WTC11 (cell line): ENCODE measurements around the gene CCL2.

Experiments used
- CREM ChIP-seq: sonication (generic); formaldehyde crosslinking; IDR thresholded peaks from 2 replicates; pipeline ENCODE4 v1.8.1; 2022; ENCODE audit warnings: mild to moderate bottlenecking, missing genetic modification reagents, moderate library complexity
- ELF4 ChIP-seq: sonication (generic); formaldehyde crosslinking; IDR thresholded peaks from 2 replicates; pipeline ENCODE4 v1.8.1; 2022; ENCODE audit warnings: low read depth, mild to moderate bottlenecking, moderate library complexity, missing genetic modification reagents
- FOXP1 ChIP-seq: sonication (generic); formaldehyde crosslinking; IDR thresholded peaks from 2 replicates; pipeline ENCODE4 v1.8.0; 2022; ENCODE audit warnings: missing genetic modification reagents, mild to moderate bottlenecking, moderate library complexity, borderline replicate concordance
- NFATC4 ChIP-seq: fragments of 250-450 bp; sonication (Bioruptor Pico); IDR thresholded peaks from 2 replicates; pipeline ENCODE4 v1.9.0; 2021; ENCODE audit warnings: mild to moderate bottlenecking
- NR2C2 ChIP-seq: sonication (generic); formaldehyde crosslinking; IDR thresholded peaks from 2 replicates; pipeline ENCODE4 v1.8.0; 2022; ENCODE audit warnings: mild to moderate bottlenecking, missing genetic modification reagents
- ZBTB21 ChIP-seq: sonication (generic); formaldehyde crosslinking; IDR thresholded peaks from 2 replicates; pipeline ENCODE4 v1.8.1; 2023; ENCODE audit warnings: mild to moderate bottlenecking, missing genetic modification reagents, borderline replicate concordance
- ZNF232 ChIP-seq: sonication (generic); formaldehyde crosslinking; IDR thresholded peaks from 2 replicates; pipeline ENCODE4 v1.8.0; 2022; ENCODE audit warnings: mild to moderate bottlenecking, missing genetic modification reagents
- TF ChIP-seq, protein P1 (sequence below): sonication (generic); formaldehyde crosslinking; conservative IDR thresholded peaks from 2 replicates; pipeline ENCODE4 v1.8.1; 2022; ENCODE audit warnings: mild to moderate bottlenecking, missing genetic modification reagents
- TF ChIP-seq, protein P2 (sequence below): fragments of 200-600 bp; IDR thresholded peaks from 2 replicates; pipeline ENCODE4 v1.8.0; 2022; ENCODE audit warnings: antibody characterized with exemption
- TF ChIP-seq, protein P3 (sequence below): sonication (generic); formaldehyde crosslinking; IDR thresholded peaks from 2 replicates; pipeline ENCODE4 v1.8.0; 2022; ENCODE audit warnings: mild to moderate bottlenecking, missing genetic modification reagents
- TF ChIP-seq, protein P4 (sequence below): sonication (generic); formaldehyde crosslinking; conservative IDR thresholded peaks from 2 replicates; pipeline ENCODE4 v1.8.1; 2023; ENCODE audit warnings: mild to moderate bottlenecking, low read depth, missing genetic modification reagents, moderate library complexity

DNA sequence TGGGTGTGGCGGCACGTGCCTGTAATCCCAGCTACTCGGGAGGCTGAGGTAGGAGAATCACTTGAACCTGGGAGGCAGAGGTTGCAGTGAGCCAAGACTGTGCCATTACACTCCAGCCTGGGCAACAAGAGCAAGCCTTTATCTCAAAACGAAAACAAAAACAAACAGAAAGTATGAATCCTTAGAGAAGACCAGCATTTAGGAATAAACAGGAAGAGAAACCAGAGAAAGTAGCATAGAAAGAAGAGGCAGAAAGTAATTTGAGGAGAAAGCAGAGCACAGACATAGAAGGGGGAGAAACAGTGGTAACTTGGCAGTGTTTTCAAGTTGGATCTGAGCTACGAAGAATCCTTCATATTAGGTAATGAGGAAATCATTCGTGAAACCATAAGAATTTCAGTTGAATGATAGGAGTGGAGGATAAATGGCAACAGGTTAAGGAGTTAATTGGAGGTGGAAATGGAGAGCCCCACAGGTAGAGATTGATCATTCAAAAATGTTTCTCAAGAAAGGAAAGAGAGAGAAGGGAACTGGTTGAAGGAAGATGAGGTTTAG is 9.7 kb upstream of the CCL2 start:
- TF ChIP-seq, protein P1, sequence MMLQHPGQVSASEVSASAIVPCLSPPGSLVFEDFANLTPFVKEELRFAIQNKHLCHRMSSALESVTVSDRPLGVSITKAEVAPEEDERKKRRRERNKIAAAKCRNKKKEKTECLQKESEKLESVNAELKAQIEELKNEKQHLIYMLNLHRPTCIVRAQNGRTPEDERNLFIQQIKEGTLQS (CRISPR knock-in tag): no peak
- TF ChIP-seq, protein P2, sequence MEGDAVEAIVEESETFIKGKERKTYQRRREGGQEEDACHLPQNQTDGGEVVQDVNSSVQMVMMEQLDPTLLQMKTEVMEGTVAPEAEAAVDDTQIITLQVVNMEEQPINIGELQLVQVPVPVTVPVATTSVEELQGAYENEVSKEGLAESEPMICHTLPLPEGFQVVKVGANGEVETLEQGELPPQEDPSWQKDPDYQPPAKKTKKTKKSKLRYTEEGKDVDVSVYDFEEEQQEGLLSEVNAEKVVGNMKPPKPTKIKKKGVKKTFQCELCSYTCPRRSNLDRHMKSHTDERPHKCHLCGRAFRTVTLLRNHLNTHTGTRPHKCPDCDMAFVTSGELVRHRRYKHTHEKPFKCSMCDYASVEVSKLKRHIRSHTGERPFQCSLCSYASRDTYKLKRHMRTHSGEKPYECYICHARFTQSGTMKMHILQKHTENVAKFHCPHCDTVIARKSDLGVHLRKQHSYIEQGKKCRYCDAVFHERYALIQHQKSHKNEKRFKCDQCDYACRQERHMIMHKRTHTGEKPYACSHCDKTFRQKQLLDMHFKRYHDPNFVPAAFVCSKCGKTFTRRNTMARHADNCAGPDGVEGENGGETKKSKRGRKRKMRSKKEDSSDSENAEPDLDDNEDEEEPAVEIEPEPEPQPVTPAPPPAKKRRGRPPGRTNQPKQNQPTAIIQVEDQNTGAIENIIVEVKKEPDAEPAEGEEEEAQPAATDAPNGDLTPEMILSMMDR: no peak
- TF ChIP-seq NFATC4 (CRISPR knock-in tag) (no peak), ELF4 (CRISPR knock-in tag) (no peak), ZBTB21 (CRISPR knock-in tag) (no peak), ZNF232 (CRISPR knock-in tag) (no peak), CREM (CRISPR knock-in tag) (no peak), NR2C2 (CRISPR knock-in tag) (no peak), FOXP1 (CRISPR knock-in tag) (no peak)
- TF ChIP-seq, protein P3, sequence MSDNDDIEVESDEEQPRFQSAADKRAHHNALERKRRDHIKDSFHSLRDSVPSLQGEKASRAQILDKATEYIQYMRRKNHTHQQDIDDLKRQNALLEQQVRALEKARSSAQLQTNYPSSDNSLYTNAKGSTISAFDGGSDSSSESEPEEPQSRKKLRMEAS: no peak
- TF ChIP-seq, protein P4, sequence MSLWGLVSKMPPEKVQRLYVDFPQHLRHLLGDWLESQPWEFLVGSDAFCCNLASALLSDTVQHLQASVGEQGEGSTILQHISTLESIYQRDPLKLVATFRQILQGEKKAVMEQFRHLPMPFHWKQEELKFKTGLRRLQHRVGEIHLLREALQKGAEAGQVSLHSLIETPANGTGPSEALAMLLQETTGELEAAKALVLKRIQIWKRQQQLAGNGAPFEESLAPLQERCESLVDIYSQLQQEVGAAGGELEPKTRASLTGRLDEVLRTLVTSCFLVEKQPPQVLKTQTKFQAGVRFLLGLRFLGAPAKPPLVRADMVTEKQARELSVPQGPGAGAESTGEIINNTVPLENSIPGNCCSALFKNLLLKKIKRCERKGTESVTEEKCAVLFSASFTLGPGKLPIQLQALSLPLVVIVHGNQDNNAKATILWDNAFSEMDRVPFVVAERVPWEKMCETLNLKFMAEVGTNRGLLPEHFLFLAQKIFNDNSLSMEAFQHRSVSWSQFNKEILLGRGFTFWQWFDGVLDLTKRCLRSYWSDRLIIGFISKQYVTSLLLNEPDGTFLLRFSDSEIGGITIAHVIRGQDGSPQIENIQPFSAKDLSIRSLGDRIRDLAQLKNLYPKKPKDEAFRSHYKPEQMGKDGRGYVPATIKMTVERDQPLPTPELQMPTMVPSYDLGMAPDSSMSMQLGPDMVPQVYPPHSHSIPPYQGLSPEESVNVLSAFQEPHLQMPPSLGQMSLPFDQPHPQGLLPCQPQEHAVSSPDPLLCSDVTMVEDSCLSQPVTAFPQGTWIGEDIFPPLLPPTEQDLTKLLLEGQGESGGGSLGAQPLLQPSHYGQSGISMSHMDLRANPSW (CRISPR knock-in tag): no peak
